Stimulated activated CD8-positive, alpha-beta memory T cell treated with anti-CD3 and anti-CD28 coated beads, Interleukin-4, amount 100 ng/mL, for 24 hours (primary cell): ENCODE results near the gene HIBADH.
"Not testable (repeated sequence)": the region's sequence is repeated elsewhere in the genome, so short reads cannot be mapped to it uniquely, and the experiment has no call there.

ENCODE experiments used
- DNase-seq: peaks from one replicate; pipeline ENCODE4 v3.0.0-alpha.2; 2020; ENCODE audit warnings: low read depth

Gene HIBADH

GRCh38 chr7:27678617-27679260 lies 16.1 kb upstream of the HIBADH start:
- no peak for DNase-seq

- DNase-seq = no peak
Observed at GRCh38 chr7:27677912-27678612, 15.4 kb upstream of the HIBADH start.

GRCh38 chr7:27674126-27674525 lies 11.4 kb upstream of the HIBADH start:
- not testable (repeated sequence) for DNase-seq

- DNase-seq = no peak
Observed at GRCh38 chr7:27671675-27672074, 9.0 kb upstream of the HIBADH start.

GRCh38 chr7:27670676-27671075 lies 8.0 kb upstream of the HIBADH start:
- no peak for DNase-seq

- DNase-seq = no peak
Observed at GRCh38 chr7:27670177-27670576, 7.5 kb upstream of the HIBADH start.

GRCh38 chr7:27665531-27665930 lies 2.8 kb upstream of the HIBADH start:
- DNase-seq = no peak

GRCh38 chr7:27663989-27664331 lies 1.3 kb upstream of the HIBADH start:
- DNase-seq = no peak

GRCh38 chr7:27661811-27662489 lies 733 bp downstream of the HIBADH start:
- no peak for DNase-seq

GRCh38 chr7:27656724-27657123 lies 6.0 kb downstream of the HIBADH start:
- no peak for DNase-seq

- no peak for DNase-seq
Observed at GRCh38 chr7:27655184-27655583, 7.5 kb downstream of the HIBADH start.

GRCh38 chr7:27652518-27652917 lies 10.2 kb downstream of the HIBADH start:
- DNase-seq = no peak

- no peak for DNase-seq
Observed at GRCh38 chr7:27651702-27652101, 11.0 kb downstream of the HIBADH start.

GRCh38 chr7:27650283-27650682 lies 12.4 kb downstream of the HIBADH start:
- DNase-seq = no peak

GRCh38 chr7:27647489-27647888 lies 15.2 kb downstream of the HIBADH start:
- DNase-seq = no peak

- no peak for DNase-seq
Observed at GRCh38 chr7:27647046-27647445, 15.6 kb downstream of the HIBADH start.

- DNase-seq = no peak
Observed at GRCh38 chr7:27642271-27642670, 20.4 kb downstream of the HIBADH start.

- DNase-seq = no peak
Observed at GRCh38 chr7:27641581-27642230, 21.0 kb downstream of the HIBADH start.

GRCh38 chr7:27640884-27641574 lies 21.7 kb downstream of the HIBADH start:
- no peak for DNase-seq

- no peak for DNase-seq
Observed at GRCh38 chr7:27639851-27640250, 22.8 kb downstream of the HIBADH start.

GRCh38 chr7:27639048-27639447 lies 23.6 kb downstream of the HIBADH start:
- DNase-seq = not testable (repeated sequence)

GRCh38 chr7:27636326-27637006 lies 26.2 kb downstream of the HIBADH start:
- no peak for DNase-seq
